ENCODE results near the gene PDF.

PDF gene

DNA sequence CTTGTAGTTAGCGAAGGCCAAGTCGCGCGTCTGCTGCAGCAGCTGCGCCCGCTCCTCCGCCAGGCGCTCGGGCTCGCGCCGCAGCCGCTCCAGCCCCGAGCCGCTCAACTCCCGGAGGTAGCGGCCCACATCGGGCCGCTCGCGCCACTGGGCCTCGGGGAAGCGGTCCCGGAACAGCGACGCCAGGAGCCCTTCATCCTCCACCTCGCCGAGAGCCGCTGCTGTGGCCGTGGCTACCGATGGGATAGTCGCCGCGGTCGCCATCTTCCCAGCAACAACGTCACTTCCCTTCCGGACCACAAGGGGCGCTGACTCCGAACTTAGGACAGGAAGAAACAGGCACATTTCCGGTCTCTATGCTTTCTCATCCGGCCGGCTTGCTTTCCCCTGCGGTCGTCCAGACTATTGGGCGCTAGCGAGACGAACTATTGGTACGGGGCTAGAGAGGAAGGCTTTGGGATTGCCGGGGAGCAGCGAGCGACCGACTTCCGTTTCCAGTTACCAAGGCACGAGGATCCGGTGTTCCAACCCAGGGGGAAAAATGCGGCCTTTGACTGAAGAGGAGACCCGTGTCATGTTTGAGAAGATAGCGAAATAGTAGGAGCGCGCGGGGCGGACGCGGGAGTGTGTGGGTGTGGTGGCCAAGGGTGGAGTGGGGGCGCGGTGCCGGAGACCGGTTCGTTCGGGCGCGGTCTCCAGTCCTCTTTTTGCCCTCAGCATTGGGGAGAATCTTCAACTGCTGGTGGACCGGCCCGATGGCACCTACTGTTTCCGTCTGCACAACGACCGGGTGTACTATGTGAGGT is 9.1 kb upstream of the PDF start, which contains the start of the genes COG8 and NIP7:
TSS of gene COG8 (minus strand) at position 276 of the 806 bp plus-strand sequence. CDS start at position 264, 12 bp downstream.
TSS of gene NIP7 (plus strand) at position 484 of the 806 bp plus-strand sequence. CDS start at position 542, 58 bp downstream.
- DNase-seq (ENCODE audit: low read depth in 1 of 2, low spot score in 1 of 2): peak; percentile 80 to 84

DNA sequence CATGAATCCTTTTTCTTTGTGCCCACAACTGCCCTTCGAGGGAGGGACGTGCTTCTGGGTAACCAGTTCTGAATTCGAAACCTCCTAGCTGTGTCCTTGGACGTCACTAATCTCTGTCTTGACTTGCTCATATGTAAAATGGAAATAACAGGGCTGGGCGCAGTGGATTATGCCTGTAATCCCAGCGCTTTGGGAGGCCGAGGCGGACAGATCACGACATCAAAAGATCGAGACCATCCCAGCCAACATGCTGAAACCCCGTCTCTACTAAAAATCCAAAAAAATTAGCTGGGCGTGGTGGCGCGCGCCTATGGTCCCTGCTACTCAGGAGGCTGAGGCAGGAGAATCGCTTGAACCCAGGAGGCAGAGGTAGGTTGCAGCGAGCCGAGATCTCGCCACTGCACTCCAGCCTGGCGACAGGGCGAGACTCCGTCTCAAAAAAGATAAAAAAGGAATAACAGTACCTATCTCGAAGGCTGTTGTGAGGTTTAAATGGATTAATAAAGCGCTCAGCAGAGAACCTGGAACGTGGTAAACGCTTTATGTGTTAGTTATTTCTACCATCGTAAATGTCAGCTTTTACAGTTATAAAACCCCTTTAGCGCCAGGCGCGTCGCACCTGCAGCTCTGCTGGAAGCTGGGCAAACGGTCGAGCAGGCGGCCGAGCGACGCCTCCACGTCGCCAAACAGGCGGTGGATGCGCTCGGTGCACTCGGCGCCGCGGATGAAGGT is 8.3 kb upstream of the PDF start:
- no peak for DNase-seq (ENCODE audit: low read depth in 1 of 2, low spot score in 1 of 2)

- no peak for DNase-seq (ENCODE audit: low read depth in 1 of 2, low spot score in 1 of 2)
Observed at GRCh38 chr16:69334696-69335095, 4.3 kb upstream of the PDF start.

DNA sequence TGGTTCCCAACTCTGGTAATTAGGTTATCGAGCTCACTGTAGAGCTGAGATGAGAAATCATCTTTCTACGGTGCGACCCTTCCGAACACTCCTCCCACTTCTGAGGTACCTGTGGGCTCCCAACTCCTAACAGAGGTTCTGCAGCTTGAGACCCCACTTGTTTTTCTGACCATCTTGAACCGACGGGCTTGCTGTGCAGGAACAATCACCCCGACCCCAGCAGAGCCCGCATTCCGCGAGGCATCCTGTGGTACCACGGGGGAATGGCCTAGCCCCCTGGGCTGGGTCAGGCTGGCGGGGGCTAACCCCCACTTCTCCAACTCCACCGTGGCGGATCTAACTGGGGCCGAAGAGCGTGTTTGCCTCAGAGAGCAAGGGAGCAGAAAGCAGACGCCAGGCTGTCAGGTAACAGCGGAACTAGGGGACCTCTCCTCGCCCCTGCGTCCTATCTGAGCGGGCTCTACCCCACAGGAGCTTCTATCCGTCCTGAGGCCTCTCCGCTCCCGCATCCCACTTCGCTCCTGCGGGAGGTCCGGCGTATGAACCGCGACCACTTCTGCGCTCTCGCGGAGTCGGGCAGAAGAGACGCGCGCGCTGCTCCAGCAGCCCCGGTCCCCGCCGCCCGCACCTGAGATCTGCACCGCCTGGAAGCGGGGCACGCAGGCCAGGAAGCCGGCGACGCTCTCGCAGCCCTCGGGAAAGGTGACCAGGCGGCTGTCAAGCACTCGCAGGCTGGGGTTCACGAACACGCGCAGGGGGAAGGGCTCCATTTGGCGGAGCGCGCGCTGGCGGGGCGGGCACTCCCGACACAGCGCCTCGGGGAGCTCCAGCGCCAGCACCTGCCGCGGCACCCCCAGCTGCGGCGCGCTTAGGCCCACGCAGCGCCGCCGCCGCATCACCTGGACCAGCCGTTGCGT is 761 bp downstream of the PDF start:
- DNase-seq (ENCODE audit: low read depth in 1 of 2, low spot score in 1 of 2): peak; percentile 19 to 38

DNA sequence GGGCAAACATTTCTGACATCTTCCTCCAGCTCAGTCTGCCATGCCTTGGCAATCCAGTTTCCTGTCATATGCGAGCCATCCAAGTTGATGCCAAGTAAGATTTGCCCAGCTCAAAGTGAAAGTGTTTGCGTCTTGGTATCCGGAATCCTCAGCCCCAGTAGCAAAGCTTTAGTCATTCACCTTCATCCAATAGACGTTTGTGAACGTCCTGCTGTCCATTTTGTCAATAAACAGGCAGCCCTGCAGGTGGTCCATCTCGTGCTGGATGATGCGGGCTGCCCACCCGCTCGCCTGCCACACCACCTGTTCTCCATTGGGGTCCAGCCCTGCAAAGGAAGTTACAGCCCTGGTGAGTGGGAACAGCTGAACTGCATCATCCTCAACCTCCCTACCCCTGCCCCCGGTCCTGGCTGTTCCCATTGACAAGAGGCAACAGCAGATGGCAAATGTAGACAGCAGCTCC is 1.5 kb downstream of the PDF start:
- no peak for DNase-seq (ENCODE audit: low read depth in 1 of 2, low spot score in 1 of 2)

- no peak for DNase-seq (ENCODE audit: low read depth in 1 of 2, low spot score in 1 of 2)
Observed at GRCh38 chr16:69327585-69328310, 2.6 kb downstream of the PDF start.

DNA sequence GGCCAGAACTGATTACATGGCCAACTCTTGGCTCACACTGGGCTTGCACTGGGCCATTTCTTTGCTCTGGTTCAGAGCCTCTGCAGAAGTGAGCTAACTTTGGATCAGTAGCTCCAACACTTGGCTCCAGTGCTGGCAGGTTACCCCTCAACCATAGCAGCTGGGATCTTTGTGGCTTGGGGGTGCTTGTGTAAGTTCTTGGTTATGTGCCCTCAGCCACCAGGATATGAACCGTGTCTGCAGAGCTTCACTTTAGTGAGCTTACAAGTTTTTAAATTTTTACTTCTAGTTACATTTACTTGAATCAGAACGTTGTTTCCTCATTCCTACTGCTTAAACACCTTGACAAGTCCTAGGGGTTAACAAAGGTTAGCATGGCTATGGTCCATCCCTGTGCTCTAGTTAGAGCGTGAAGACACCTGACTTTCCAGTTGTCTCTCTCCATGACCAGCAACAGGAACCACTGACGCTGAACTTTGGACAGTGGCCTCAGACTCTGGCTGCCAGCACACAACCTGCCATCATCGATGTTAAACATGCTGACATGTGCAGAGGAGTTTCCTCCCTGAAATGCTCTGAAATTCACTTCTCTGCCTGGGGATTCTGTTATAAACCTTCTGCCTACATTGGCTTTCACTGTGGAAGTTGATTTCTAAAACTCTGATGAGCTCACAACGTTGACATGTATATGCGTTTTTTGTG is 4.1 kb downstream of the PDF start:
- DNase-seq (ENCODE audit: low read depth in 1 of 2, low spot score in 1 of 2): no peak

GRCh38 chr16:69325784-69326171 is 4.6 kb downstream of the PDF start:
- no peak for DNase-seq (ENCODE audit: low read depth in 1 of 2, low spot score in 1 of 2)

DNA sequence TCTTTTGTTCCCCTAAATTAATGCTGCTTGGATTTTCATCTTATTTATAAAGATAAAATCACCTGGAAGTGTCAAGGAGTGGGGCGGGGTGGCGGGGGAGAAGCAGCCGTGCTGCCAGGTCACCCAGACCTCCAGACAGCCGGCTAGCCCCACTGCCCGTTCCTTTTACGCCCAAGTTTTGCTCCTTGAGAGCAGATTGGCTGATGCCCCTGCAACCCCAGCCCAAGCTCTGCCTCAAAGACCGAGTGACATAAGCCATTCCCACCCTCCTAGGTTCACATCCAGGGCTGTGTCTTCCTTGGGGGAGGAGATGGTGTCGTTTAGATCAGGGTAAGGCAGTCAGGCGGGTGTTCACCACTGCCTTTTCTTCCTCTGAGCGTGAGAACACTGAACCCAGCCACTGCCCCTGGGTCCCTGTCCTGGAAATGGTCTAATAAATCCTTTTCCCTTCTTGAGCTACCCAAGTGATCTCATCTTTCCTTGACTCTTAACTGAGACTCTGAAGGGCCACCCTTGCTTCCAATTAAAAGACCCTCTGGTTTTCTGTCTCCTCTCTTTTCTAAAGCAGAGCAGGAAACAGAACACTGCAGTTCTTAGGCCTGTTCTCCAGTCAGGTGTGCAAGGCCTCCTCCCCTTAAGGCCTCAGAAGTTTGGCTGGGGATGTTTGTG is 5.7 kb downstream of the PDF start:
- DNase-seq (ENCODE audit: low read depth in 1 of 2, low spot score in 1 of 2): no peak

GRCh38 chr16:69324013-69324531 is 6.3 kb downstream of the PDF start:
- DNase-seq (ENCODE audit: low read depth in 1 of 2, low spot score in 1 of 2): no peak

GRCh38 chr16:69323415-69323814 is 7.0 kb downstream of the PDF start:
- DNase-seq (ENCODE audit: low read depth in 1 of 2, low spot score in 1 of 2): no peak

- no peak for DNase-seq (ENCODE audit: low read depth in 1 of 2, low spot score in 1 of 2)
Observed at GRCh38 chr16:69322343-69322742, 8.0 kb downstream of the PDF start.

DNA sequence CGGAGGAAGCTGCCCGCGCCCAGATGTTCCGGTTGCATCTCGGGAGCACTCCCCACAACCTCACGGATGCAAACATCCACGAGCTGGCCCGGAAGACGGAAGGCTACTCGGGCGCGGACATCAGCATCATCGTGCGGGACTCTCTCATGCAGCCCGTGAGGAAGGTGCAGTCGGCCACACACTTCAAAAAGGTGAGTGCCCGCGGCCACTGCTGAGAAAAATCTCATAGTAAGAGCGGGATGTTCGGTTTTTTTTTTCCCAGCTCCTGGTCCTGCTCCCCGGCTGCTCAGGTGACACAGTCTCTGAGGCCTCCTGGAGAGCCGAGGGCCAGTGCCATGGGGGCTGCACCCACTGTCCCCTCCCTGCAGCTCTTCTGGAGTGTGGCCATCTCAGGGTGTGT is 9.3 kb downstream of the PDF start:
- no peak for DNase-seq (ENCODE audit: low read depth in 1 of 2, low spot score in 1 of 2)

DNA sequence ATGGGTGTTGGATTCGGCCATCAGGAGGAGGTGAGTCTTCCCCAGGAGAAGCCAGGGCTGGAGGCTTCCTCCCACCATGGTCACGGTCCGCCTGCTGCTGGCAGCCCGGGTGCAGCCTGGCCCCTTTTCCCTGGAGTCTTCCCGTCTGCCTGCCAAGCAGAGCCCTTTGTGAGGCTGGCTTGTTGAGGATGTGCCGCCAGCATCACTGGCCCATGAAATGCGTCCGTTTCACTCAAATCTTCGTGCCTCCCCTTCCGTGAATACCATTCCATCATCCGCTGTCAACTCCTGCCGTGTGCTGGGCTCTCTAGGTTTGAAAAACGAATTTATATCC is 9.7 kb downstream of the PDF start:
- no peak for DNase-seq (ENCODE audit: low read depth in 1 of 2, low spot score in 1 of 2)

GRCh38 chr16:69319826-69320739 is 10.3 kb downstream of the PDF start:
- DNase-seq (ENCODE audit: low read depth in 1 of 2, low spot score in 1 of 2): no peak

DNA sequence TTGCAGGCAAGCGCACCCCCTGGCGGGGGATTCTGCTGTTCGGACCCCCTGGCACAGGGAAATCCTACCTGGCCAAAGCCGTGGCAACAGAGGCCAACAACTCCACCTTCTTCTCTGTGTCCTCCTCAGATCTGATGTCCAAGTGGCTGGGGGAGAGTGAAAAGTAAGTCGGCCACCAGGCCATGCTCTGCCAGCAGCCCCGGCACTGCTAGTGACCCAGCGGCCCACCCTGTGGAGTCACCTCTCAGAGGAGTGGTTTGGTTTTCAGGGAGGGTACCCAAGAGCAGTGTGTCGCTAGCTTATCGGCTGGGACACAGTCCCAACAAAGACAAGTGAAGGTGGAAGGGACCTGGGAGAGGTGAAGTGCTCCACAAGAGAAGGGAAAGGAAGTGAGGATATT is 11.0 kb downstream of the PDF start:
- no peak for DNase-seq (ENCODE audit: low read depth in 1 of 2, low spot score in 1 of 2)

DNA sequence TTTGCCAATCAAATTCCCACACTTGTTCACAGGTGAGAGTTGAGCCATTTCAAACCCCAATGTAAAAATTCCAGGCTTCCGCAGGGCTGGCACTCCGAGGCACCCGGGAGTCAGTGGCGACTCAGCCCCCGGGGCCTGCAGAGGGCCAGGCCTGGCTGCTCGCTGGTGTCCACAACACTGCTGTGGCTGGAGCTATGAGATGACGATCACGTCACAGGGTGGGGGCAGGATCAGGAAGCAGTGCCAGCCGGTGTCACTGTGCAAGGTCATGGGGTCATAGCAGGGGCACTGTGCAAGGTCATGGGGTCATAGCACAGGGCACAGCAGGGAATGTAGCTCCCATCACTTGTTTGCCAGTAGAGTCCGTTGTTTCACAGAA is 11.5 kb downstream of the PDF start:
- no peak for DNase-seq (ENCODE audit: low read depth in 1 of 2, low spot score in 1 of 2)

- DNase-seq (ENCODE audit: low read depth in 1 of 2, low spot score in 1 of 2): no peak
Observed at GRCh38 chr16:69318177-69318910, 12.0 kb downstream of the PDF start.

Data from stimulated activated CD4-positive, alpha-beta T cell treated with anti-CD3 and anti-CD28 coated beads, Interleukin-15, amount 100 ng/mL, for 1 hour (primary cell).